Kidney (tissue), 14 donors: ENCODE measurements around the gene TRPM2. TPM values are rescaled to one million over a fixed set of nuclear protein-coding genes. Genes with fewer than 3 reads are reported as not detected.
"Not testable (repeated sequence)": the region's sequence is repeated elsewhere in the genome, so short reads cannot be mapped to it uniquely, and the experiment has no call there.

Experiments used
- DNase-seq, 5 donors: peaks; one replicate each; pipeline ENCODE4 v3.0.0-alpha.2; 2013 to 2020
- FAIRE-seq: peaks from 2 replicates; lab custom pipeline; 2012; peaks lifted over from hg19 to GRCh38; lab: Jason Lieb, UNC
- H3K27ac ChIP-seq, 2 donors: one replicate each; pipeline ENCODE4 v1.7.0; 2013; ENCODE audit warnings: low read depth in 2 of 2, low read length in 2 of 2, inconsistent platforms in 1 of 2
- H3K27me3 ChIP-seq: one replicate; pipeline ENCODE4 v1.7.1; 2013; ENCODE audit warnings: low read length, inconsistent platforms; ENCODE audit not compliant: control insufficient read depth, insufficient read depth
- H3K36me3 ChIP-seq, 3 donors: one replicate each; pipeline versions ENCODE4 v1.7.0 to v1.7.1; 2013; ENCODE audit warnings: low read length in 3 of 3, control low read depth in 1 of 3, inconsistent platforms in 1 of 3; ENCODE audit not compliant: insufficient read depth in 3 of 3, control insufficient read depth in 2 of 3
- H3K4me1 ChIP-seq, 3 donors: one replicate each; pipeline versions ENCODE4 v1.7.0 to v1.7.1; 2013; ENCODE audit warnings: low read length in 3 of 3, inconsistent platforms in 1 of 3, low read depth in 1 of 3; ENCODE audit not compliant: control insufficient read depth in 2 of 3, insufficient read depth in 2 of 3
- H3K4me3 ChIP-seq, 3 donors: one replicate each; pipeline versions ENCODE4 v1.7.0 to v1.8.1; 2013; ENCODE audit warnings: low read length in 3 of 3, control low read depth in 1 of 3, inconsistent platforms in 1 of 3
- H3K9ac ChIP-seq, 3 donors: one replicate each; pipeline versions ENCODE4 v1.7.0 to v1.7.1; 2013; ENCODE audit warnings: low read length in 3 of 3, control low read depth in 1 of 3, inconsistent platforms in 1 of 3
- H3K9me3 ChIP-seq, 3 donors: one replicate each; pipeline versions ENCODE4 v1.7.0 to v1.7.1; 2013; ENCODE audit warnings: low read length in 3 of 3, control low read depth in 1 of 3, inconsistent platforms in 1 of 3; ENCODE audit not compliant: control insufficient read depth in 2 of 3, insufficient read depth in 1 of 3
- CTCF ChIP-seq: IDR thresholded peaks from 3 replicates; pipeline ENCODE4 v1.5.1; 2012; ENCODE audit warnings: mild to moderate bottlenecking, moderate library complexity, borderline replicate concordance; ENCODE audit not compliant: insufficient read depth; ENCODE audit errors: extremely low read depth
- intact Hi-C: fragments of 100-400 bp; cut with DNase I; formaldehyde crosslinking; loops from one replicate; pipeline ENCODE4 v1.11.1; 2022
- polyA plus RNA-seq: library from polyadenylated mRNA; stranded (reverse); fragments of 350-450 nt; fragmentation: Illumina TruSeq; extraction: RNeasy Lipid Tissue Mini Kit (QIAGEN cat#74804); gene quantifications from one replicate; pipeline ENCODE4 v1.2.3, GENCODE V29; 2014; ENCODE audit warnings: low read depth, low replicate concordance; ENCODE audit not compliant: insufficient read depth
- total RNA-seq: library from RNA; stranded (reverse); fragmentation: NEBNext Ultra II Directional; extraction: Animal tissue kit (Norgen Biotek cat#: 25700); gene quantifications from one replicate; pipeline ENCODE4 v1.2.1, GENCODE V29; 2021
- donor health status: control.
- donor health status: control.
- donor health status: control.
- donor health status: control.
- donor health status: control.
- donor health status: DM: yes; HTN: yes; CAD: no.
- donor health status: Normal renal cell carcinoma (clear cell type).

The TRPM2 gene
- total and polyA plus RNA-seq, 2 donors from 2014 or later, result 2.0 to 11.5 TPM

GRCh38 chr21:44337449-44337848, 16.0 kb upstream of the TRPM2 start:
- H3K27me3 ChIP-seq, result no peaks in the 10 kb centered on the region
- H3K36me3 ChIP-seq, result peaks cover 0 to 8% (median 2%) of the 10 kb centered on the region in 3 donors
- TF ChIP-seq CTCF, result no peak
- H3K4me3 ChIP-seq, result peak overlapping the region in 1 of 3 donors; percentile 57
- intact Hi-C loops, result no loop called here
- peaks cover 0 to 6% (median 5%) of the 10 kb centered on the region in 3 donors for H3K4me1 ChIP-seq
- DNase-seq, result no peak
- peak overlapping the region in 1 of 2 donors; percentile 57 for H3K27ac ChIP-seq
- H3K9me3 ChIP-seq, result no peaks in the 10 kb centered on the region
- H3K9ac ChIP-seq, result peak overlapping the region in 1 of 3 donors; percentile 65
- no peak for FAIRE-seq

- peak; percentile 36 for TF ChIP-seq CTCF
- peak overlapping the region; percentile 57 to 76 for H3K27ac ChIP-seq
- H3K4me1 ChIP-seq, result peaks cover 0 to 6% (median 5%) of the 10 kb centered on the region in 3 donors
- no peak for FAIRE-seq
- intact Hi-C loops, result no loop called here
- H3K36me3 ChIP-seq, result peaks cover 0 to 8% (median 2%) of the 10 kb centered on the region in 3 donors
- peak overlapping the region in 1 of 3 donors; percentile 65 for H3K9ac ChIP-seq
- H3K4me3 ChIP-seq, result peak overlapping the region in 2 of 3 donors; percentile 46 to 57
- H3K27me3 ChIP-seq, result no peaks in the 10 kb centered on the region
- DNase-seq, result peak; percentile 74 to 93 (median 87)
- no peaks in the 10 kb centered on the region for H3K9me3 ChIP-seq
Measured at GRCh38 chr21:44337941-44338895, 15.2 kb upstream of the TRPM2 start.

- intact Hi-C loops, result no loop called here
- Histone ChIP-seq H3K27ac (peak within 1 kb of the TSS; percentile 93 to 96), H3K36me3 (peaks cover 0 to 8% (median 2%) of the 10 kb centered on the region in 3 donors), H3K4me3 (peak within 1 kb of the TSS; percentile 91 to 92 (median 91)), H3K4me1 (peaks cover 0 to 5% (median 4%) of the 10 kb centered on the region in 3 donors), H3K9me3 (no peaks in the 10 kb centered on the region), H3K27me3 (no peaks in the 10 kb centered on the region), H3K9ac (peak within 1 kb of the TSS; percentile 74 to 92 (median 79))
- TF ChIP-seq CTCF, result no peak
- DNase-seq, result peak; percentile 96 to 98 (median 98)
- FAIRE-seq, result no peak
Measured at GRCh38 chr21:44338971-44339910, 14.2 kb upstream of the TRPM2 start, which contains the start of gene CFAP410. TSS of gene CFAP410 (minus strand) at chr21:44339390. CDS start at chr21:44339194, 196 bp downstream.

GRCh38 chr21:44341726-44342458, 11.5 kb upstream of the TRPM2 start:
- H3K9ac ChIP-seq, FAIRE-seq, H3K4me1 ChIP-seq, H3K36me3 ChIP-seq, H3K9me3 ChIP-seq, intact Hi-C loops, H3K27ac ChIP-seq, H3K27me3 ChIP-seq, H3K4me3 ChIP-seq: not testable (repeated sequence)
- peak in 1 of 5 donors; percentile 39 for DNase-seq

GRCh38 chr21:44342981-44343380, 10.4 kb upstream of the TRPM2 start:
- intact Hi-C loops, result not testable (repeated sequence)

More at GRCh38 chr21:44342981-44343380, 10.4 kb upstream of the TRPM2 start:
- H3K4me3 ChIP-seq, H3K4me1 ChIP-seq, H3K9me3 ChIP-seq, H3K36me3 ChIP-seq, H3K9ac ChIP-seq, H3K27ac ChIP-seq, DNase-seq, H3K27me3 ChIP-seq, FAIRE-seq: not testable (repeated sequence)
